ENCODE results near the gene NFKBIA. TPM values are rescaled to one million over a fixed set of nuclear protein-coding genes. Genes with fewer than 3 reads are reported as not detected.
A peak's percentile ranks its signal among the peaks of the same experiment; 100 is the strongest.
"Not testable (repeated sequence)": the region's sequence is repeated elsewhere in the genome, so short reads cannot be mapped to it uniquely, and the experiment has no call there.

NFKBIA gene
- total RNA-seq, 6 donors from 2014 or later, result 292 to 944 (median 610) TPM

DNA sequence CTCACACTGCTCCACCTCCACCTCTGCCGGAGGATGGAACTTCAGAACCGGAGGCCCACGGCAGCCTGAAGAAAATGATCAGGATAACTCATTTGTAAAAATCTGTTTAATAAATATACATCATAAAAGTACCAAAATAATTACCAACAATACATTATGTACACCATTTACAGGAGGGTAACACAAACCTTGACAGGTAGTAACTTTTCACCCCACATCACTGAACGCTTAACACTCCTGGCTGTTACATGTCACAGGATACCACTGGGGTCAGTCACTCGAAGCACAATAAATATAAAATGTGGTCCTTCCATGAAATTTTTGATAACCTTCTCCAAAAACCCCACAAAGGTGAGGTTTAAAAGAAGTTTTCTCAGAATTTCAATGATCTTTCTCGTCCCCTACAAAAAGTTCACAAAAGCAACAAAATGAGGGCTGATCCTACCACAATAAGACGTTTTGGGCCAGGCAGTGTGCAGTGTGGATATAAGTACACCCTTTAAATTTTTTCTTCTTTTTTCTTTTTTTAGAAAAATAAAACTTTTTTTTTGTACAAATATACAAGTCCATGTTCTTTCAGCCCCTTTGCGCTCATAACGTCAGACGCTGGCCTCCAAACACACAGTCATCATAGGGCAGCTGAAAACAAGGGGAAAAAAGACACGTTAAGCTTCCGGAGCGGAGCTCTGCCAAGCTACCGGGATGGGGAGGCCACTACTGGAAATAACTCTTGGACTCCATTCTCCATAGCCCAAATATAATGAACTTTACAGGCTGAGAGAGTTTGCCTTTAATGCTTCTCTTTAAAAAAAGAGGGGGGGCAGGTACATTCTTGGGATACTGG lies 2.9 kb downstream of the NFKBIA start:
- ATAC-seq (ENCODE audit: low FRiP score in 2 of 2), result no peak
- Histone ChIP-seq H3K36me3 (peaks cover 34 to 49% (median 37%) of the 10 kb centered on the region in 4 donors), H3K4me1 (peaks cover 50 to 57% (median 52%) of the 10 kb centered on the region in 4 donors), H3K27me3 (no peaks in the 10 kb centered on the region), H3K27ac (peak overlapping the region; percentile 100), H3K9me3 (peaks cover 0 to 5% (median 0%) of the 10 kb centered on the region in 4 donors), H3K4me3 (peak overlapping the region; percentile 68 to 93 (median 69))
- DNase-seq, result no peak
- no peak for TF ChIP-seq POLR2A (IDR thresholded peaks at IDR 0.05)
- TF ChIP-seq POLR2AphosphoS5 (IDR thresholded peaks at IDR 0.05), result peak in 1 of 2 donors; percentile 1
- WGBS, 2 donors, result 22 to 25% methylated on average over 14 of the region's 14 CpGs

GRCh38 chr14:35400648-35401421 lies 3.7 kb downstream of the NFKBIA start:
- H3K4me3 ChIP-seq, result peak overlapping the region; percentile 68 to 93 (median 69)
- H3K36me3 ChIP-seq, result peaks cover 34 to 49% (median 37%) of the 10 kb centered on the region in 4 donors
- DNase-seq (no peak), ATAC-seq (ENCODE audit: low FRiP score in 2 of 2) (no peak)
- WGBS, 2 donors, result 26 to 27% methylated on average over 10 of the region's 10 CpGs
- TF ChIP-seq EP300 (IDR thresholded peaks at IDR 0.05) (no peak), POLR2AphosphoS5 (IDR thresholded peaks at IDR 0.05) (peak; percentile 50 to 62), POLR2A (IDR thresholded peaks at IDR 0.05) (peak in 3 of 4 donors; percentile 19 to 60 (median 25))
- peak overlapping the region; percentile 100 for H3K27ac ChIP-seq
- H3K4me1 ChIP-seq, result peaks cover 42 to 49% (median 43%) of the 10 kb centered on the region in 4 donors
- H3K9me3 ChIP-seq, result peaks cover 0 to 5% (median 0%) of the 10 kb centered on the region in 4 donors
- no peaks in the 10 kb centered on the region for H3K27me3 ChIP-seq

DNA sequence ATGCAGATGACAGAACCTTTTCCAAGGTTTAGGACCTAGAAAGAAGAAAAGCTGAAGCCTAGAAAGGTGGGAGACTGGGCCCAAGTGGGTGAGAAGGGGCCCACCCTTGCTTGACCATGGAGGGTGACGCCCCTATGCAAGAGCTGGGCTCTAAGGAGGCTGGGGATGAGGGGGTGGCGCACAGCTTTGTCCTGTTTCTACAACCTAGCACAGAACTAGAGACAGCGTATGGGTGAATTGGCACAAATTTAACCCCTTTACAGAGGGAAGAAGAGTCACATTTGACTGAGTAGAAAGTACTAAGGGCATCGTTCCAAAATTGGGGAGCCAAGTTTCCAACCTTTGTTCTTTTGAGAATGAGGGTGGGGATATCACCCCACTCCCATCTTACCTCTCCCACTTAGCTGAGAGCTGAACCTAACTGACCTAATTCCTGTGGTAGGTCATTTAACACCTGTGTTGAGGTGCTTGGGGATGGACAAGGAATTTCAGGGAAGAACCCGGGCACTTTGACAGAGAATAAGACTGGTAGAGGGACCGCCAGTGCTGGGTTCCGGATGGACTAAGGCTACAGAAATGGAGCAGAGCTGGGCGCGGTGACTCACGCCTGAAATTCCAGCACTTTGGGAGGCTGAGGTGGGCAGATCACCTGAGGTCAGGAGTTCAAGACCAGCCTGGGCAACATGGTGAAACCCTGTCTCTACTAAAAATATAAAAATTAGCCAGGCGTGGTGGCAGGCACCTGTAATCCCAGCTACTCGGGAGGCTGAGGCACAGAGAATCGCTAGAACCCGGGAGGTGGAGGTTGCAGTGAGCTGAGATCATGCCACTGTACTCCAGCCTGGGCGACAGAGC lies 5.2 kb downstream of the NFKBIA start:
- ATAC-seq (ENCODE audit: low FRiP score in 2 of 2), result no peak
- no peak for DNase-seq
- no peaks in the 10 kb centered on the region for H3K27me3 ChIP-seq
- H3K4me3 ChIP-seq, result peak overlapping the region in 1 of 4 donors; percentile 69
- peaks cover 37 to 44% (median 39%) of the 10 kb centered on the region in 4 donors for H3K4me1 ChIP-seq
- peak overlapping the region; percentile 100 for H3K27ac ChIP-seq
- TF ChIP-seq EP300 (IDR thresholded peaks at IDR 0.05), result no peak
- peak in 1 of 4 donors; percentile 50 for TF ChIP-seq POLR2A (IDR thresholded peaks at IDR 0.05)
- TF ChIP-seq CTCF (IDR thresholded peaks at IDR 0.05), result no peak
- TF ChIP-seq POLR2AphosphoS5 (IDR thresholded peaks at IDR 0.05), result peak; percentile 50 to 53
- H3K36me3 ChIP-seq, result peaks cover 34 to 49% (median 37%) of the 10 kb centered on the region in 4 donors
- H3K9me3 ChIP-seq, result peaks cover 0 to 5% (median 0%) of the 10 kb centered on the region in 4 donors
- WGBS, 2 donors, result 85% methylated on average over 15 of the region's 15 CpGs

- ATAC-seq (ENCODE audit: low FRiP score in 2 of 2), result peak in 1 of 2 donors; percentile 37
- Histone ChIP-seq H3K4me3 (peak overlapping the region in 1 of 4 donors; percentile 3), H3K9me3 (no peaks in the 10 kb centered on the region), H3K36me3 (peaks cover 30 to 44% (median 32%) of the 10 kb centered on the region in 4 donors), H3K27ac (peak overlapping the region; percentile 100), H3K4me1 (peaks cover 37 to 44% (median 39%) of the 10 kb centered on the region in 4 donors), H3K27me3 (no peaks in the 10 kb centered on the region)
- peak in 1 of 2 donors; percentile 9 for TF ChIP-seq POLR2AphosphoS5 (IDR thresholded peaks at IDR 0.05)
- no peak for TF ChIP-seq CTCF (IDR thresholded peaks at IDR 0.05)
- DNase-seq, result no peak
- WGBS, 2 donors, result 15 to 20% methylated on average over 4 of the region's 4 CpGs
Measured at GRCh38 chr14:35398071-35398584, 6.4 kb downstream of the NFKBIA start.

GRCh38 chr14:35396610-35397009 lies 7.9 kb downstream of the NFKBIA start:
- WGBS, 2 donors, result 95 to 98% methylated on average over 7 of the region's 7 CpGs
- not testable (repeated sequence) for H3K4me3 ChIP-seq; H3K27me3 ChIP-seq; H3K9me3 ChIP-seq; ATAC-seq (ENCODE audit: low FRiP score in 2 of 2); DNase-seq
- peaks cover 37 to 43% (median 38%) of the 10 kb centered on the region in 4 donors for H3K4me1 ChIP-seq
- H3K36me3 ChIP-seq, result peaks cover 15 to 28% (median 17%) of the 10 kb centered on the region in 4 donors
- peak overlapping the region in 2 of 4 donors; percentile 100 for H3K27ac ChIP-seq
